CMK (cell line): Measurements from ENCODE around the gene DAPK3.
A peak's percentile ranks its signal among the peaks of the same experiment; 100 is the strongest.
"Not testable (repeated sequence)": the region's sequence is repeated elsewhere in the genome, so short reads cannot be mapped to it uniquely, and the experiment has no call there.

Experiments
- DNase-seq: peaks from one replicate; pipeline ENCODE4 v3.0.0-alpha.2; 2010; ENCODE audit warnings: low read depth

DAPK3 gene

GRCh38 chr19:3954107-3954506 is 16.8 kb downstream of the DAPK3 start:
- no peak for DNase-seq

GRCh38 chr19:3952755-3953276 is 18.1 kb downstream of the DAPK3 start:
- not testable (repeated sequence) for DNase-seq

GRCh38 chr19:3950871-3951861 is 19.7 kb downstream of the DAPK3 start:
- peak; percentile 92 for DNase-seq

- peak; percentile 64 for DNase-seq
These were observed 20.7 kb downstream of the DAPK3 start for GRCh38 chr19:3949997-3950859.

GRCh38 chr19:3949294-3949693 is 21.6 kb downstream of the DAPK3 start:
- no peak for DNase-seq

GRCh38 chr19:3947316-3947933 is 23.5 kb downstream of the DAPK3 start:
- not testable (repeated sequence) for DNase-seq

GRCh38 chr19:3945838-3946237 is 25.1 kb downstream of the DAPK3 start:
- DNase-seq, result no peak

- no peak for DNase-seq
These were observed 26.7 kb downstream of the DAPK3 start for GRCh38 chr19:3944018-3944721.

GRCh38 chr19:3942790-3943409 is 28.0 kb downstream of the DAPK3 start:
- DNase-seq, result no peak

- DNase-seq, result not testable (repeated sequence)
These were observed 32.5 kb downstream of the DAPK3 start for GRCh38 chr19:3938300-3938950.

- DNase-seq, result no peak
These were observed 34.1 kb downstream of the DAPK3 start for GRCh38 chr19:3936506-3937442.

GRCh38 chr19:3932931-3933810 is 37.7 kb downstream of the DAPK3 start, which contains the start of gene NMRK2:
Gene NMRK2 (plus strand): TSS chr19:3933069. CDS start chr19:3933672, 603 bp downstream.
- DNase-seq, result no peak

GRCh38 chr19:3931041-3931440 is 39.9 kb downstream of the DAPK3 start:
- DNase-seq, result no peak

GRCh38 chr19:3923912-3924311 is 47.0 kb downstream of the DAPK3 start:
- no peak for DNase-seq

- DNase-seq, result no peak
These were observed 47.7 kb downstream of the DAPK3 start for GRCh38 chr19:3923096-3923758.

- no peak for DNase-seq
These were observed 51.1 kb downstream of the DAPK3 start for GRCh38 chr19:3919793-3920192.

- DNase-seq, result no peak
These were observed 54.9 kb downstream of the DAPK3 start for GRCh38 chr19:3916033-3916432.

GRCh38 chr19:3914199-3914598 is 56.7 kb downstream of the DAPK3 start:
- DNase-seq, result no peak
